GM12891 (cell line): ENCODE results near the gene SGTB.

Source experiments
- PAX5 ChIP-seq: IDR thresholded peaks from 2 replicates; pipeline ENCODE4 v1.6.1; 2011; ENCODE audit warnings: low read length, moderate library complexity, mild to moderate bottlenecking; ENCODE audit not compliant: insufficient read depth, severe bottlenecking
- POLR2A ChIP-seq: IDR thresholded peaks from 2 replicates; pipeline ENCODE4 v1.6.1; 2011; ENCODE audit warnings: low read depth, low read length, control low read depth
- POLR2AphosphoS5 ChIP-seq: IDR thresholded peaks from 2 replicates; pipeline ENCODE4 v1.6.1; 2011; ENCODE audit warnings: low read depth, low read length, control low read depth
- POU2F2 ChIP-seq: IDR thresholded peaks from 2 replicates; pipeline ENCODE4 v1.6.1; 2011; ENCODE audit warnings: low read depth, mild to moderate bottlenecking, control low read depth, low read length, moderate library complexity
- SPI1 ChIP-seq: IDR thresholded peaks from 2 replicates; pipeline ENCODE4 v1.6.1; 2011; ENCODE audit warnings: low read depth, low read length, control low read depth
- TAF1 ChIP-seq: IDR thresholded peaks from 2 replicates; pipeline ENCODE4 v1.6.1; 2011; ENCODE audit warnings: low read depth, low read length, control low read depth

DNA sequence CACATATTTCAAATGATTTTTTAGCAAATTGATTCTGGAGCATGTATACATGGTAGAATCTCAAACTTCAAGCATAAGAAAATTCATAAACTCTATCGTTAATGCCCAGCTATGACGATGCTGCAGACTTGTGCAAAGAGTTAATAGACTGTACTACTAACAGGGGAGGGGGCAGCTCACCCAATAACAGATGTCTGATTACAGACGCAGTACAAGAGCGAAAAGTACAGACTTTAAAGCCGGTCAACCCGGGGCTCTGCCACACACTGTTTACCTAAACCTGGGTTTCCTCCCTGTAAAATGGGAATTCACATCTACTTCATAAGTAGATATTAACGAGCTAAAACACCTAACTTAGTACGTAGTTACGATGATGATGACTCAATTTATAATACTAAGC is 98.4 kb downstream of the SGTB start:
- TF ChIP-seq POLR2A: no peak
- TF ChIP-seq POLR2AphosphoS5: no peak
- no peak for TF ChIP-seq TAF1
- TF ChIP-seq SPI1: no peak
- TF ChIP-seq POU2F2: no peak
- TF ChIP-seq PAX5: no peak
